NK-92 treated with Interleukin-12 subunit alpha and Interleukin-12 subunit beta, amount 100 ng/mL, for 24 hours (cell line): ENCODE data around the gene WNK2.

ENCODE experiments used
- DNase-seq: peaks from one replicate; lab custom pipeline; 2025; lab: John Stamatoyannopoulos, UW

WNK2 gene

DNA sequence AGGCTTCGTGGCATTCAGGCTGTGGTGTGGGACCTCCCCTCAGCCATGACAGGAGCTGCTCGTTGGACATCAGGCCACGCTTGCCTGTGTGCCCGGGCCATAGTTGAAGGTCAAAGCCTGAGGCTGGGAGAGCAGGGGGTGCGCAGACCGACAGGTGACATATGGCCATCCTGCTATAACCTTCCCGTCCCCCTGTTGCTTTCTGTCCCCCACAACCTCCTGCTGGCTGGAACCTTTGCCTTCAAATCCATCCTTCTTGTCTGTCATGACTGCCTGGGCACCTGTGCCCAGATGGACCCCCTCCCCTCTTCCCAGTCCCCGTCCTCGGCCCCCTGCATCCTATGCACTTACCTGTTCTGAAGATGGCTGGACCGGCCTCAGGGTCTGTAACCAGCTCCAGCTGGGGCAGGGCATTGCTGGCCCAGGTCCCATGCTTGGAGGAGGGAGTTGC, 83.2 kb downstream of the WNK2 start:
- no peak for DNase-seq

DNA sequence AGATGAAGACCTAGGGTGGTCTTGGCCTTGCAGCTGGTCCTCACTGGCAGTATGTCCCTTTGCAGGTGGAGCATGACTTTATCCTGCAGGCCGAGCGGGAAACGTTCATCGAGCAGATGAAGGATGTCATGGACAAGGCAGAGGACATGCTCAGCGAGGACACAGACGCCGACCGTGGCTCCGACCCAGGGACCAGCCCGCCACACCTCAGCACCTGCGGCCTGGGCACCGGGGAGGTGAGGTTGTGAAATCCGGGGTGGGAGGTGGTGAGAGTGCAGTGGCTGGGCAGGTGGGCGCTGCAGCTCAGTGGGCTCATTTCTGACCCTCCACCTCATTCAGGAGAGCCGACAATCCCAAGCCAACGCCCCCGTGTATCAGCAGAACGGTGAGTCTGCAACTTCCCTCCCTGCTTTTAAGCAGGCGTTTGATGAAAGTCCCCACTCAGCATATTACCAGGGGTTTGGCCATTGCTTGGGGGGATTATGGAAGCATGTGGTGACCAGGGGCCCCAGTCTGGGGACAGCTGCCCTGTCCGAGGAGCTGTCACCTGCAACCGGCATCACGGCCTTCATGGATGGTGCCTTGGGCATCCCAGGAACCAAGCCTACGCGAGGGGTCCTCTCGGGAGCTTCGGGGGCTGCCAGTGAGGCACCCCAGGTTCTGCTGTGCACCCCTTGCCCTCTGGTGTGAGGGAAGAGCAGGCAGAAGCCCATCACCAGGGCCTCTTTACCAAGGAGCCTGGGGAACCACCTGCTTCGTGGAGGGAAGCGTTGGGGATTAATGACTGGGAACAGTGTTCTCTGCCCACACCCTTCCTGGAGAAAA, 84.0 kb downstream of the WNK2 start:
- no peak for DNase-seq

DNA sequence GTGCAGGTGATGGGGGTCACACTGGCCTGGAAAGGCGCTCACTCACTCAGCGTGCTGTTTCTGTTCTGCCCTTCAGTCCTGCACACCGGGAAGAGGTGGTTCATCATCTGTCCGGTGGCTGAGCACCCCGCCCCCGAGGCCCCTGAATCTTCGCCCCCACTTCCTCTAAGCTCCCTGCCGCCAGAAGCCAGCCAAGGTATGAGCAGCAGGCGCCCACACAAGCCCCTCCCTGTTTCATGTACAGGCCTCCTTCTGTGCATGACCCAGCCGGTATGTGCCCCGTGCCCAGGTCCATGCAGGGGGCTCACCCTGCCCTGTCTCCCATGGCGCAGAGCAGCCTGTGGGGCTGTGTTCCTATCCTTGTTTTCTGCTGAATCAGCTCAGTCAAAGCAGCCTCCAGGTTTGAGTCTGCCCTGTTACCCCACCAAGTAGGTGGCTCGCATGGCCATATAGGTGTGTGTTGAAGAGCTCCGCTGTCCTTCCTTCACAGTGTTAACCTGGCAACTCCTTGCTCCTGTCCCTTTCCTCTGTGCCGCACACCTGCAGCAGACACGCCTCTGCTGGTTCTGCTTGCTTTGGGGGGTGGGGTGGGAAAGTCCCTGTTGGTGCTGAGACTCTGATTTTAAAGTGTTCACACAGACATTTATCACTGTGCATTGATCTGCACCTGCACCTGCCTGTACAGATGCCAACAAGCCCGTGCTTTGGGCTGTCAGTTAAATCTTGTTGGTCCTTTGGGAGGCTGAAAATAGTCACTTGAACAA, 84.8 kb downstream of the WNK2 start:
- no peak for DNase-seq

DNA sequence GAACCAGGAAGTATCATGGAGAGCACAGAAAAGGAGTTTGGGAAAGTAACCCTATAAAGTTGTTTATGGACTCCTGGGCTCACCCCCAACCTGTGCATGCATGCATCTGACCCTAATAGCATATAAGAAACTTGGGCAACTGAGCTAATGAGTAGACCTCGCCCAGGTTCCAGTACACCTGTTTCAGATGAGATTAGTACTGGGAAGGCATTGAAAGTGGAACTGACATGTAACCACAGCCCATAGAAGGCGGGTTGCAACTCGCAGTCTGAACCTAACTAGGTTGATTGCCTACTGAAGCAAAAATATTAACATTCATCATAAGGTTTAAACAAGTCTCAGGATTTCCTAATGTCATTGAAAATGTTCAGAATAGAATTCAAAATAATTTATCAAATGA, 87.0 kb downstream of the WNK2 start:
- DNase-seq, result no peak

DNA sequence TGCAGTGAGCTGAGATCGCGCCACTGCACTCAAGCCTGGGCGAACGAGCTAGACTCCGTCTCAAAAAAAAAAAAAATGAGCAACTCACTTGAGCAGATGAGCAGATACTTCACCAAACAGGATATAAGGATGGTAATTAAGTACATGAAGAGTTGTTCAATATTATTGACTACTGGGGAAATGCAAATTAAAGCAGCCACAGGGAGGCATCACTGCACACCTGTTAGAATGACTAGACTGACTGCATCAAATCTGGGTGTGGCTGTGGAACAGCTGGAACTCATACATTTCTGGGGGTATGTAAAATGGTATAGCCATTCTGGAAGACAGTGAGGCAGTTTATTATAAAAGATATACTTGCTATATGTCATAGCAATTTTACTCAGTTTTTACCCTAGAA, 93.0 kb downstream of the WNK2 start:
- DNase-seq, result no peak

DNA sequence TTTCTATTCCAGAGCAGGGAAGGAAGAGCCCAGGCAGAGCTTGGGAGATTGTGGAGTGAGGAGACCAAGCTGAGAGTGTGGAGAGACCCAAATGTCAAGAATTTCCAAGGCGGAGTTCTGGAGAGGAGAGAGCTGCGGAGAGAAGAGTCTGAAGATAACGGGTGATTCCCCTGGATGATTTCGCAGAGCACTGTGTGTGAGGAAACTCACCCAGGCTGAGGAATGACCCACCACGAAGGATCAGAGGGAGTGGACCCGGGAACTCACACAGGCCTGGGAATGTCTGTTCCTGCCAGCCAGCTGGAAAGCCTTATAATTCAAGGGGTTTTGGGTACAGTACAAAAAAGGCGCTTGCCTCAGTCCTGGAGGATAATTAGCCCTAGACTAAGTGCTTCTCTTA, 94.2 kb downstream of the WNK2 start:
- no peak for DNase-seq

DNA sequence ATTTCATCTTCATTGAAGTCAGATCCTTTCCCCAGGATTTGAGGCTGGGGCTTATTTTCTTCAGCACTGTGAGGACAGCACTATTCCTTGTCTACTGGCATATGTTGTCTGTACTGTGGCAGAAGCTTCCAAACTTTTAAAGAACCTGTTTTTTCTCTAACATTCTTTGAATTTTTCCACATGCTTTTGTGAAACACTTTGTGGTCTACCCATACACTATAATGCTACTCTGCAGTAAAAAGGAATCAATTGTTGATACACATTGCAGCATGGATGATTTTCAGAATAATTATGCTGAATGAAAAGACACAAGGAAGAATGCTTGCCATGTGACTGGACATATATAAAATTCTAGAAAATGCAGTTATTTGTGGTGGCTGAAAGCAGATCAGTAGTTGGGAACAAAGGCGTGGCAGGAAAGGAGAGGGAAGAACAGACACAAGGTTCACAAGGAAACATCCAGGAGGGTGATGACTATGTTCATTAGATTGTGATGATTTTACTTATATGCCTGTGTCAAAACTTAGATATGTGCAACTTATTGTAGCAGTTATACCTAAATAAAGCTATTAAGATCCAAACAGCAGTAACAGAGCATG, 96.8 kb downstream of the WNK2 start:
- no peak for DNase-seq

DNA sequence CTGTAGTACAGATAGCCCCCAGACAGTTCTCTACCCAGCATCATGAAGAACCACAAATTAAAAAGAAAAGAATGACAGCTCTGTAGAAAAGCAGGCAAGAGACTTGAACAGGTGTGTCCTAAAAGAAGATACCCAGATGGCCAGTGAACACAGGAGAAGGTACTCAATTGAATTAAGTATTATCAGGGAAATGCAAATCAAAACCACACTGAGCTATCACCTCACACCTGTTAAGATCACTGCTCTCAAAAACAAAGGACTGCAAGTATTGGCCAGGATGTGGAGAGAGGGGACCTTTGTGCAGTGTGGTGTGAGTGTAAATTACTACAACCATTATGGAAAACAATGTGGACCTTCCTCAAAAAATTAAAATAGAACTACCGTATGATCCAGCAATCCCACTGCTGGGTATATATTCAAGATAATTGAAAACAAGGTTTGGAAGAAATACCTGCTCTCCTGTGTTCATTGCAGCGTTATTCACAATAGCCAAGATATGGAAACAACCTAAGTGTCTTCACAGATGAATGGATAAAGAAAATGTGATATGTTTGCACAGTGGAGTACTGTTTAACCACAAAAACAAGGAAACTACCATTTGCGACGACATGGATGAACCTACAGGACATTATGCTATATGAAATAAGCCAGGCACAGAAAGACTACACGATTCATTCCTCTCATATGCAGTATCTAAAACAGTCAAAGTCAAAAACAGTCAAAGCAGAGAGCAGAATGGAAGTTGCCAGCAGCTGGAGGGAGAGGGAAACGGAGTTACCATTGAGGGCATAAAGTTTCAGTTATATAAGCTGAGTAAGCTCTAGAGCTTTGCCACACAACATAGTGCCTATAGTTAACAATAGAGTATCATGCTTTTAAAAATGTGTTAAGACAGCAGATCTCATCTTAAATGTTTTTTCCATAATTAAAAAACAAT, 102.6 kb downstream of the WNK2 start:
- DNase-seq, result no peak

DNA sequence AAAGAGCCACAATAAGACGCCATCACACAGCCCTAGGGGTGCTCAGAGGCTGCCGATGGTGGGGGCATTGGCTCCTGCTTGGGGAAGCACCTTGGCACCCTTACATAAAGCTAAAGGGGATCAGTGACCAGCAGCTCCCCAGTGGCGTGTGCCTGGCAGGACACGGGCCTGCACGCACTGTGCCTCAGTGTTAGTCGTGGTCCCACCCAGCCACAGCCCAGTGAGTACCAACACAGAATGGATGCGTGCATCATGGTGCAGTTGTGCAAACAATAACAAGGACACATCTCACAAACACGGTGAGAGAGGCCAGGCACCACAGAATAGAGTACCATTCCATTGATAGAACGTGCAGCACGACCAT, 103.2 kb downstream of the WNK2 start:
- no peak for DNase-seq

DNA sequence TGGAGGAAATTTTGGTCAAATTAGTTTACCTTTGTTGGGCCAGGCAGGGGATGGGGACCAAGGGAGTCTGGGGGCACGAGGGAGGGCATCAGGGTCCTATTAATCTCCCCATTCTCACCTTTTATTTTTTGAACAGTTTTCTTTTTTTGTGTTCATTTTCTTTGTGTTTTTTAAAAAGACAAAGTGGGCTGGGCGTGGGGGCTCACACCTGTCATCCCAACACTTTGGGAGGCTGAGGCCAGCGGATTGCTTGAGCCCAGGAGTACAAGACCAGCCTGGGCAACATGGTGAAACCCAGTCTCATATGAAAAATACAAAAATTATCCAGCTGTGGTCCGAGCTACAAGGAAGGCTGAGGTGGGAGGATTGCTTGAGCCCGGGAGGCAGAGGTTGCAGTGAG, 103.7 kb downstream of the WNK2 start:
- no peak for DNase-seq

DNA sequence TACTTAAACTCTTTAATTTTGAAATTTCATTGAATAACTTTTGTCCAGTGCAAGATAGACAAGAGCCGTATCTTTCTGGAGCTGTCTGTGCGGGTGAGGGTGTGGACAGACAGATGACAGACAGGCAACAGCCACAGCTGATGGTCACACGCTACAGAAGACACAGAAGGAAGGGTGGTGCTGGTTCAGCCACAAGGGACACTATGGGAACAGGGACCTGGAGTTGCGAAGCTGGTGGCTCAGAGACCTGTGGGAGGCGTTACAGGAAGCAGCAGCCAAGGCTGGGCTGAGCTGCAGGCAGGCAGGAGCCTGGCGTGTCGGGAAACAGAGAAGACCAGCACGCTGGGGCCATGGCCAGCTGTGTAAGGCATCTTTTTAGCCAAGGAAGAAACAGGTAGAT, 104.4 kb downstream of the WNK2 start:
- no peak for DNase-seq

DNA sequence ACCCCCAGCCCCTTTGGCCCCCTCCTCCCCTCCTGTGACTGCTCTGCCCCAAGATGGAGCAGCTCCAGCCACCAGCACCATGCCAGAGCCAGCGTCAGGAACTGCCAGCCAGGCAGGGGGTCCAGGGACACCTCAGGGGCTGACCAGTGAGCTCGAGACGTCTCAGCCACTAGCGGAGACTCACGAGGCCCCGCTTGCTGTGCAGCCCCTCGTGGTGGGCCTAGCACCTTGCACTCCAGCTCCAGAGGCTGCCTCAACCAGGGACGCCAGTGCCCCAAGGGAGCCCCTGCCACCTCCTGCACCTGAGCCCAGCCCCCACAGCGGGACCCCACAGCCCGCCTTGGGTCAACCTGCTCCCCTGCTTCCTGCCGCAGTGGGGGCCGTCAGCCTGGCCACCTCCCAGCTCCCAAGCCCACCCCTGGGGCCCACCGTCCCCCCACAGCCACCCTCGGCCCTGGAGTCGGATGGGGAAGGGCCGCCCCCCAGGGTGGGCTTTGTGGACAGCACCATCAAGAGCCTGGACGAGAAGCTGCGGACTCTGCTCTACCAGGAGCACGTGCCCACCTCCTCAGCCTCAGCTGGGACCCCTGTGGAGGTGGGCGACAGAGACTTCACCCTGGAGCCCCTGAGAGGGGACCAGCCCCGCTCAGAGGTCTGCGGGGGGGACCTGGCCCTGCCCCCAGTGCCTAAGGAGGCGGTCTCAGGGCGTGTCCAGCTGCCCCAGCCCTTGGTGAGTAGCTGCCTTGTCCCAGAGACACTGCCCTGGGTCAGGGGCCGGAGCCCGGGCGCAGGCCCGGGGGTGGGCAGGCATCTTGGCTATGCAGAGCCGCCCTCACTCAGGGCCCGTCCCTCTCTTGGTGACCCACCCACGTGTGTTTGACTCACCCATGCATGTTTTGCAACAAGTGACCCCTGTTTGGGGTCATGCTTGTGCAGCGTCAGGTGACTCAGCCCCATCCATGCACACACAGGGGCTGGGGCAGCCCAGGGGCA, 105.2 kb downstream of the WNK2 start:
- no peak for DNase-seq

DNA sequence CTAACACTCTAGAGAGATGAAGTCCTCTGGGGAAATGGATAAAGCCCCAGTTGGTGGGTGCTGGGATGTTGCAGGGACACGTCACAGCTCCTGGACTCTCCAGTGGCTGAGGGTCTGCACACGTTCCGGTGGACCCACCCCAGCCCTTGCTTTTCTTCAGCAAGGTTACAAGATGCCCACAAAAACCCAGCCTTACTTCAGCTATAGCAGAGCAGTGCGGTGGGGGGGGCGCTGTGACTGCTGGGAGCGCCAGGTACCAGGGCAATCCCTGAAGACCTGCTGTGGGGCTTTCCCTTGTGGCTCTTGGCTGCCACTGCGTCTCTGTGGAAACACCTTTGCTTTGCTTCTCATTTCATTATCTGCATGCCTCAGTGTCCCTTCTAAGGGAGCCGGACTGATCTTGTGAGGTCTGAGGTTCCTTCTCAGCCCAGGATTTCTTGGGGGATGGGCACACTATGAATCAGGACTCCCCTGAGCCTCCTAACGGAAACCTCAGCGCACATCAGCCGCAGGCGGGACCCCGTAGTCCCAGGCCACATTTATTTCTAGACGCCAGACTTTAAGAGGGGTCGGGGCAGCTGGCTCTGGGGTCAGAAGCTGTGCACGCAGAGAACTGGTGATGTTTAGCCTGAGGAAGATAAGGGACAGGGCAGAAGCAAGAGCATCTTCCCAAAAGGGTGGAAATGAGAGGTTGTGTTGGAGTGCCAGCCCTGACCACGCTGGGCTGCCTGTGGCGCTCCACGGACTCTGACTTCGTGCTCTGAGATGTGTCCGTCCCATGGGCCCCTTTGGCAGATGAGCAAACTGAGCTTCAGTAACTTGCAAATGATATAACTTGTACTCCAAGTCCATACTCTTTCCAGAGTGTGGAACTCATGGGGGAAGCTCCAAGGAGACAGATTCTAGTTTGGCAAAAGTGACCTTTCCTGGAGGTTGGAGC, 106.8 kb downstream of the WNK2 start:
- DNase-seq, result no peak

DNA sequence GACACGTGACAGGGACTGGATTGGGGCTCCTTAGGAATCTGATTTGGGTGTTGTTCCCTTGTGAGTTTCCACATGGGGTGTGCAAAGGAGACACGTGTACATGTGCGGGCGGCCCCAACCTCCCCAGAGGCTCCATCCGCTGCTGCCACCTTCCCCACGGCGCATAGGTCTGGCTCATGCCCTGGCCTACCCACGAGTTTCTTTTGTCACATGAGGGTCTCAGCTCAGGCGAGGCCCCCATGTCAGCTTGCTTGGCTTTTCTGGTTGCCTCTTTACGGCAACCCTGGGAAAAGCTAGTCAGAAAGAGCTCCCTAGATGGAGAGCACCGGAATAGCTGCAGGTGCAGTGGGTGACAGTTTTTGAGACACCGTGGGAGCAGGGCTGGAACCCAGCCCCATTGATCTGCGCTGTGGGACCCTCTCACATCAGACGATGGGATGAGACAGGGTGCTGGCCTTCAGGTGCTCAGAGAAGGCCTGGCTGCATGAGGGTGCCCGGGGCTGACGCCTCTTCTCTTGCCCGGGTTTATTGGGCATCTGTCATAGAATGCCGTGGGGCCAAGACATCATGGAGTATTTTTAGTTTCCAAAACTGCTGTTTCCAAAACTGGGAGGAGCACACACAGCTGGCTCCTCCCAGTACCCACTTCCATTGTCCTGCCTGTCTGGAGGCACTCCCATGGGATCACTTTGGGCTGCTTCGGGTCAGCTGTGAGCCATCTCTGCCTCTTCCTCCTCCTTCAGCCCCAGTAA, 107.8 kb downstream of the WNK2 start:
- no peak for DNase-seq

DNA sequence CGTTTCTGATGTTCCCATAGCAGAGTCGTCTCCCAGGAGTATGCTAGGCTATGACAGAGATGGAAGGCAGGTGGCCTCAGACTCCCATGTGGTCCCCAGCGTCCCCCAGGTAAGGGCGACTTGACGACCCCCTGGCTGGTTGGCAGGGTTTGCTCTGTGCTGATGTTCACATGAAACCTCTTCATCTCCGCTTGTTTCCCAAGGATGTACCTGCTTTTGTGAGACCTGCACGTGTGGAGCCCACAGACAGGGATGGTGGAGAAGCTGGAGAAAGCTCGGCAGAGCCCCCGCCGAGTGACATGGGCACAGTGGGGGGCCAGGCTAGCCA, 108.3 kb downstream of the WNK2 start:
- no peak for DNase-seq

DNA sequence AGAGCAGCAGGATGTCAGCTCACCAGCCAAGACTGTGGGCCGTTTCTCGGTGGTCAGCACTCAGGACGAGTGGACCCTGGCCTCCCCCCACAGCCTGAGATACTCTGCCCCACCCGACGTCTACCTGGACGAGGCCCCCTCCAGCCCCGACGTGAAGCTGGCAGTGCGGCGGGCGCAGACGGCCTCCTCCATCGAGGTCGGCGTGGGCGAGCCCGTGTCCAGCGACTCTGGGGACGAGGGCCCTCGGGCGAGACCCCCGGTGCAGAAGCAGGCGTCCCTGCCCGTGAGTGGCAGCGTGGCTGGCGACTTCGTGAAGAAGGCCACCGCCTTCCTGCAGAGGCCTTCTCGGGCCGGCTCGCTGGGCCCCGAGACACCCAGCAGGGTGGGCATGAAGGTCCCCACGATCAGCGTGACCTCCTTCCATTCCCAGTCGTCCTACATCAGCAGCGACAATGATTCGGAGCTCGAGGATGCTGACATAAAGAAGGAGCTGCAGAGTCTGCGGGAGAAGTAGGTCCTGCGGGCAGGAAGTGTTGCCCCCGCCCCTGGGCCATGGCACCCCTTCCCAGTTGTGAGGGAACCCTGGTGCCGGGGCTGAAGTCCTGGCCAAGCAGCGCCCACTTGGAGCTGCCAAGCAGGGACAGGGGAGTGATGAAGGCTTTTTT, 108.9 kb downstream of the WNK2 start:
- no peak for DNase-seq

DNA sequence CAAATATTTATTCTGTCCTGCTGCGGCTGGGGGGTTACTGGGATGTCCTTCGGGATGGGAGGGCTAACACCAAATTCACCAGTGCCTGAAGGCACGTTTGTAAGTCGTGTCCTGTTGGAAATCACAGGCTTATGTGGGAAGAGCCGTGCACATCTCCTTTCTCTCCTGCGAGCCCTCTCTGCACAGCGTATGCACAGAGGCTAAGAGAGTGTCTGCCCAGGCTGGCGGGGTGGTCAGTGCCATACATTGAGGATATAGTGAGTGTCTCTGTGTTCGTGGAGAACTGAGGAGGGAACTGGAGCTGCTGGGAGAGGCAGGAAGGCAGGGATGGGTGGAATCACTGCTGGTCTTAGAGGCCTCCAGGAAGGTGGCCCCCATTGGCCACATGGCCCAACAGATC, 110.1 kb downstream of the WNK2 start:
- no peak for DNase-seq

DNA sequence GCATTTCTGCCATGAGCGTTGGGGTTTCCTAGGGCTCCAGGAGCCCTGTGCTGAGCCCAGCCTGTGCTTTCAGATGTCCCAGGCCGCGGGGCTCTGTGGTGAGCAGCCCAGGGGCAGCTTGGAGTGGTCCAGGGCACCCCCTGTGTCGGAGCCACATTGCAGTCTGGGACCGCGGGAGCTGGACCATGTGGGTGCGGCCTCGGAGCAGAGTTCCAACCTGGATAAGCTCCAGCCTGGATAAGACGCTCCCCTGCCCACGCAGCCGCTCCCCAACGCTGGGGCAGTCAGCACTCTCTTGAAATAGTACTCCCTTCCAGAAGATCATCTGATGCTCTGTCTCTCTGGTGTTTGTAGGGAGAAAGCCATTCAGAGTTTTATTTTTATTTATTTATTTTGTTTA, 111.1 kb downstream of the WNK2 start:
- DNase-seq, result no peak
